CD4-positive, alpha-beta T cell (primary cell): ENCODE data around the gene DENND4A. TPM values are rescaled to one million over a fixed set of nuclear protein-coding genes. Genes with fewer than 3 reads are reported as not detected.

ENCODE experiments used
- ATAC-seq: fragments of 200-7000 bp; cut with Tn5 transposase; one replicate; pipeline ENCODE4 v1.10.0; 2022; ENCODE audit warnings: mild to moderate bottlenecking; ENCODE audit not compliant: poor library complexity
- CTCF ChIA-PET: fragments of 350-600 bp; sonication (Branson Sonifier 250); formaldehyde crosslinking; loops from one replicate; lab custom pipeline; 2021; ENCODE audit warnings: antibody characterized with exemption, inconsistent platforms; lab: Charles Lee
- POLR2A ChIA-PET: fragments of 350-600 bp; sonication (Branson Sonifier 250); formaldehyde crosslinking; loops from one replicate; lab custom pipeline; 2021; ENCODE audit warnings: antibody characterized with exemption, inconsistent platforms; lab: Charles Lee
- DNase-seq, 14 experiments: peaks; one replicate each; pipeline ENCODE4 v3.0.0-alpha.2; 2013 to 2020; ENCODE audit warnings: mixed read lengths in 2 of 14
- H3K27ac ChIP-seq, 2 donors: one replicate each; pipeline versions ENCODE4 v1.5.1 to v1.7.0; 2013; ENCODE audit warnings: low read length in 2 of 2, low read depth in 1 of 2, mild to moderate bottlenecking in 1 of 2
- H3K27me3 ChIP-seq, 2 experiments: 1 replicate in 1 of 2; 2 replicates in 1 of 2; pipeline versions ENCODE4 v1.6.1 to v1.7.0; 2013; ENCODE audit warnings: low read length in 2 of 2, control low read depth in 1 of 2, mild to moderate bottlenecking in 1 of 2, moderate library complexity in 1 of 2; ENCODE audit not compliant: insufficient read depth in 2 of 2, control insufficient read depth in 1 of 2
- H3K36me3 ChIP-seq: one replicate; pipeline ENCODE4 v1.6.1; 2013; ENCODE audit warnings: low read length, control low read depth; ENCODE audit not compliant: insufficient read depth
- H3K4me1 ChIP-seq: one replicate; pipeline ENCODE4 v1.6.1; 2013; ENCODE audit warnings: low read length, control low read depth; ENCODE audit not compliant: insufficient read depth
- H3K4me3 ChIP-seq: one replicate; pipeline ENCODE4 v1.5.1; 2013; ENCODE audit warnings: mild to moderate bottlenecking, low read length, moderate library complexity
- H3K9me3 ChIP-seq, 2 experiments: 1 replicate in 1 of 2; 2 replicates in 1 of 2; pipeline versions ENCODE4 v1.6.1 to v1.7.0; 2013; ENCODE audit warnings: low read length in 2 of 2, mild to moderate bottlenecking in 2 of 2, control low read depth in 1 of 2, moderate library complexity in 1 of 2; ENCODE audit not compliant: control insufficient read depth in 1 of 2, insufficient read depth in 1 of 2
- H3K27ac Mint-ChIP-seq: one replicate; pipeline ENCODE4 v1.8.0; 2020; ENCODE audit warnings: mixed read lengths
- H3K27me3 Mint-ChIP-seq: one replicate; pipeline ENCODE4 v1.8.0; 2021; ENCODE audit warnings: mixed read lengths
- H3K36me3 Mint-ChIP-seq: one replicate; pipeline ENCODE4 v1.8.0; 2021; ENCODE audit warnings: low read depth, mixed read lengths
- H3K4me1 Mint-ChIP-seq: one replicate; pipeline ENCODE4 v1.8.0; 2021; ENCODE audit warnings: low read depth, mixed read lengths
- H3K4me3 Mint-ChIP-seq: one replicate; pipeline ENCODE4 v1.8.0; 2020; ENCODE audit warnings: mild to moderate bottlenecking, mixed read lengths
- H3K9me3 Mint-ChIP-seq: one replicate; pipeline ENCODE4 v1.8.0; 2020; ENCODE audit warnings: mixed read lengths
- CTCF ChIP-seq: fragments of 200-600 bp; IDR thresholded peaks from one replicate; pipeline ENCODE4 v1.8.0; 2022; ENCODE audit warnings: antibody characterized with exemption, mild to moderate bottlenecking
- intact Hi-C, 2 experiments: fragments of 100-400 bp; cut with DNase I in 1 of 2; cut with micrococcal nuclease in 1 of 2; formaldehyde crosslinking; loops; one replicate each; pipeline versions ENCODE4 v1.15.1 to v1.9.0; 2023 to 2025; cut with DNase I, micrococcal nuclease
- total RNA-seq, 174 experiments: library from RNA in 2 of 174; stranded (reverse) in 2 of 174; gene quantifications; one replicate each; pipeline ENCODE4 v1.2.3 and lab custom pipeline; 2021 to 2026

DENND4A gene
- total RNA-seq, 2 experiments from 2014 or later = 64.1 to 69.6 TPM

DNA sequence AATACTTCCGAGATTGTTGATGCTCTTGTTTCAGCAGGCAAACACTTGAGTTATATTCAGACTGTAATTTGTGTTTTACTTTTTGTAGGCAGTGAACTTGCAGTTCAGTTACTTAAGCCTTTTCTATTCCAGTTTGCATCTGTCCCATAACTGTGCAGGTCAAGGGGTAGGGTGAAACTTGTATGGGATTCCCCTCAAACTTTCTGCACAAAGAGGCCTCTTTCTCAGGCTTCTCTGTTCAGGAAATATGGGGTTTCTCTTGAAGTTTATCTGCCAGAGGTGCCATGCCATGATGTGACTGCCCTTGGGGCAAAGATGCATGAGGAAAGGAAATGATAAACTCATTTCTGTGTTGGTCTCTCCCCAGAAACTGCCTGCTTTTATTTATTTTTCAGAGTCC lies 103.6 kb downstream of the DENND4A start:
- no peaks in the 10 kb centered on the region for H3K4me1 ChIP-seq
- Mint-ChIP-seq H3K27ac (no peak overlapping the region), H3K4me3 (no peak overlapping the region)

DNA sequence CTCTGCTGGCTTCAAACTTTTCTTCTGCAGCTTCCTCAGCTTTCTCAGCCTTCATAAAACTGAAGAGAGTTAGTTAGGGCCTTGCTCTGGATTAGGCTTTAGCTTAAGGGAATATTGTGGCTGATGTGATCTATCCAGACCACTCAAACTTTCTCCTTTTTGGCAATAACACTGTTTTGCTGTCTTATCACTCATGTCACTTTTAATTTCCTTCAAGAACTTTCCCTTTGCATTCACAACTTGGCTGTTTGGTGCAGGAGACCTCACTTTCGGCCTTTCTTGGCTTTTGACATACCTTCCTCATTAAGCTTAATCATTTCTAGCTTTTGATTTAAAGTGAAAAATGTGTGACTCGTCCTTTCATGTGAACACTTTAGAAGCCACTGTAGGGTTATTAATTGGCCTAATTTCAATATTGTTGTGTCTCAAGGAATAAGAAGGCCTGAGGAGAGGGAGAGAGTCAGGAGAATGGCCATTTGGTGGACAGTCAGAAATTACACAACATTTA lies 109.6 kb downstream of the DENND4A start:
- peaks cover 3% of the 10 kb centered on the region for H3K9me3 Mint-ChIP-seq
- Histone ChIP-seq H3K36me3 (no peaks in the 10 kb centered on the region), H3K4me1 (no peaks in the 10 kb centered on the region), H3K27ac (no peak overlapping the region), H3K9me3 (no peaks in the 10 kb centered on the region), H3K4me3 (no peak overlapping the region), H3K27me3 (no peaks in the 10 kb centered on the region)
- ATAC-seq = no peak
- H3K27ac Mint-ChIP-seq = no peak overlapping the region
- H3K36me3 Mint-ChIP-seq = peaks cover 8% of the 10 kb centered on the region
- H3K4me3 Mint-ChIP-seq = no peak overlapping the region
- intact Hi-C loops = no loop called here
- H3K4me1 Mint-ChIP-seq = peaks cover 13% of the 10 kb centered on the region
- POLR2A ChIA-PET = no interaction called here
- TF ChIP-seq CTCF = no peak
- CTCF ChIA-PET = no interaction called here
- H3K27me3 Mint-ChIP-seq = no peaks in the 10 kb centered on the region
- no peak for DNase-seq

More for the DNA sequence above, 103.6 kb downstream of the DENND4A start:
- CTCF ChIA-PET = no interaction called here
- Mint-ChIP-seq H3K4me1 (peaks cover 8% of the 10 kb centered on the region), H3K9me3 (peaks cover 3% of the 10 kb centered on the region), H3K27me3 (no peaks in the 10 kb centered on the region), H3K36me3 (peaks cover 63% of the 10 kb centered on the region)
- Histone ChIP-seq H3K36me3 (peaks cover 45% of the 10 kb centered on the region), H3K27ac (no peak overlapping the region), H3K27me3 (no peaks in the 10 kb centered on the region), H3K9me3 (no peaks in the 10 kb centered on the region), H3K4me3 (no peak overlapping the region)
- intact Hi-C loops = no loop called here
- DNase-seq (no peak), ATAC-seq (no peak)
- POLR2A ChIA-PET = no interaction called here
- TF ChIP-seq CTCF = no peak

DNA sequence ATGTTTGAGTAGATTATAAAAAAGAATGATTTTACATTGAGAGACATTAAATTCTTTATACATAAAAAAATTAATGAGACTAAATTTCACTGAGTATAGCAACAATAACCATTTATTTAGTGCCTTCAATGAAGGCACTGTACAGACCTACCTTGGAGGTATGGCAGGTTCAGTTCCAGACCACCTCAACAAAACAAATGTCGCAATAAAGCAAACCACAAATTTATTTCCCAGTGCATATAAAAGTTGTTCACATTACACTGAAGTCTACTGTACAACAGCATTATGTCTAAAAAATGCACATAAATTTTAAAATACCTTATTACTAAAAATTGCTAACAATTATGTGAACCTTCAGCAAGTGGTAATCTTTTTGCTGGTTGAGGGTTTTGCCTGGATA lies 111.5 kb downstream of the DENND4A start:
- CTCF ChIA-PET = interaction anchor here (1.2 kb wide), 1 partner anchor 12 kb away, joined by 3 read pairs; no protein-coding TSS in a partner anchor
- Histone ChIP-seq H3K9me3 (no peaks in the 10 kb centered on the region), H3K27ac (no peak overlapping the region), H3K4me1 (no peaks in the 10 kb centered on the region), H3K27me3 (no peaks in the 10 kb centered on the region), H3K4me3 (no peak overlapping the region), H3K36me3 (peaks cover 6% of the 10 kb centered on the region)
- POLR2A ChIA-PET = no interaction called here
- Mint-ChIP-seq H3K36me3 (peaks cover 11% of the 10 kb centered on the region), H3K4me1 (peaks cover 13% of the 10 kb centered on the region), H3K27ac (no peak overlapping the region), H3K9me3 (no peaks in the 10 kb centered on the region), H3K27me3 (no peaks in the 10 kb centered on the region), H3K4me3 (no peak overlapping the region)
- ATAC-seq = no peak
- no peak for TF ChIP-seq CTCF
- intact Hi-C loops = no loop called here
- no peak for DNase-seq
